ENCODE results near the gene VAC14.

DNA sequence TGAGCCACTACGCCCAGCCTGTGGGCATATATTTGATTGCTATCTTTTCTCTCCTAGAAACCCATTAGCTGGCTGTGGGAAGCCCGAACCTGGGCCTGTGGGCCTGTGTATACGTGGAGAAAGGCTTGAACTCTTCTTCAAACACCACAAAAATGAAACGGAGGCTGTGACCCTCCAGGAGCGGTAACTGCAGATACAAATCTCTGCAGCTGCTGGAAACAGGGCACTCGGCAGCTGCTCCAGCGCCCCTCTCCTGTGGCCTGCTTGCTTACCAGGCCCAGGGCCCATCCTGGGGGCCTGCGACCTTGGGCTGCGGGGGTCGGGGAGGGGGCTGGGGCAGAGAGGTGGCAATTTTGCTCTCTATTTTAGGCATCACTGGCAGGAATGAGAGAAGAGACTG is 87.1 kb downstream of the VAC14 start:
- no peak for TF ChIP-seq POLR2A (IDR thresholded peaks at IDR 0.05)
- TF ChIP-seq, protein P1, sequence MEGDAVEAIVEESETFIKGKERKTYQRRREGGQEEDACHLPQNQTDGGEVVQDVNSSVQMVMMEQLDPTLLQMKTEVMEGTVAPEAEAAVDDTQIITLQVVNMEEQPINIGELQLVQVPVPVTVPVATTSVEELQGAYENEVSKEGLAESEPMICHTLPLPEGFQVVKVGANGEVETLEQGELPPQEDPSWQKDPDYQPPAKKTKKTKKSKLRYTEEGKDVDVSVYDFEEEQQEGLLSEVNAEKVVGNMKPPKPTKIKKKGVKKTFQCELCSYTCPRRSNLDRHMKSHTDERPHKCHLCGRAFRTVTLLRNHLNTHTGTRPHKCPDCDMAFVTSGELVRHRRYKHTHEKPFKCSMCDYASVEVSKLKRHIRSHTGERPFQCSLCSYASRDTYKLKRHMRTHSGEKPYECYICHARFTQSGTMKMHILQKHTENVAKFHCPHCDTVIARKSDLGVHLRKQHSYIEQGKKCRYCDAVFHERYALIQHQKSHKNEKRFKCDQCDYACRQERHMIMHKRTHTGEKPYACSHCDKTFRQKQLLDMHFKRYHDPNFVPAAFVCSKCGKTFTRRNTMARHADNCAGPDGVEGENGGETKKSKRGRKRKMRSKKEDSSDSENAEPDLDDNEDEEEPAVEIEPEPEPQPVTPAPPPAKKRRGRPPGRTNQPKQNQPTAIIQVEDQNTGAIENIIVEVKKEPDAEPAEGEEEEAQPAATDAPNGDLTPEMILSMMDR (IDR thresholded peaks at IDR 0.05): no peak
